Ovary (tissue), 9 donors: ENCODE data around the gene LPAR1. TPM values are rescaled to one million over a fixed set of nuclear protein-coding genes. Genes with fewer than 3 reads are reported as not detected.

Experiments used
- DNase-seq, 5 donors: peaks; one replicate each; pipeline ENCODE4 v3.0.0-alpha.2; 2019 to 2020
- H3K27ac ChIP-seq, 2 donors: fragments of 200-600 bp; one replicate each; pipeline versions ENCODE4 v1.5.1 to v1.8.0; 2019 to 2022
- H3K27me3 ChIP-seq: fragments of 200-600 bp; one replicate; pipeline ENCODE4 v1.8.0; 2022
- H3K36me3 ChIP-seq: fragments of 200-600 bp; sonication (generic); one replicate; pipeline ENCODE4 v1.5.1; 2019
- H3K4me1 ChIP-seq: one replicate; pipeline ENCODE4 v1.8.1; 2013; ENCODE audit warnings: mild to moderate bottlenecking, moderate library complexity; ENCODE audit not compliant: insufficient read depth
- H3K4me3 ChIP-seq: fragments of 200-600 bp; sonication (generic); one replicate; pipeline ENCODE4 v1.5.1; 2017
- H3K9me3 ChIP-seq, 2 donors: fragments of 200-600 bp in 1 of 2; sonication (generic) in 1 of 2; one replicate each; pipeline versions ENCODE4 v1.5.1 to v1.8.1; 2013 to 2019; ENCODE audit warnings: mild to moderate bottlenecking in 1 of 2, moderate library complexity in 1 of 2
- EP300 ChIP-seq: sonication (generic); formaldehyde crosslinking; IDR thresholded peaks from one replicate; pipeline ENCODE4 v1.6.1; 2017; ENCODE audit warnings: antibody characterized with exemption
- POLR2A ChIP-seq: fragments of 450-650 bp; IDR thresholded peaks from one replicate; pipeline ENCODE4 v1.6.1; 2017; ENCODE audit warnings: antibody characterized with exemption, mild to moderate bottlenecking, moderate library complexity
- WGBS, 3 donors: extraction: QIAGEN DNeasy Blood & Tissue Kit in 1 of 3; methylation state at CpG; one replicate each; pipeline versions ENCODE4 v1.1.5 to v1.1.7; 2013 to 2017; 5-methylcytosine and 5-hydroxymethylcytosine counted together
- intact Hi-C, 4 donors: fragments of 100-400 bp; cut with DNase I; formaldehyde crosslinking; loops; one replicate each; pipeline versions ENCODE4 v1.11.0 to v1.15.1; 2022 to 2023
- polyA plus RNA-seq, 2 donors: library from polyadenylated mRNA; stranded (reverse); fragments of 200-250 nt in 1 of 2; fragments of 350-450 nt in 1 of 2; fragmentation: Illumina TruSeq in 1 of 2; extraction: RNeasy Lipid Tissue Mini Kit (QIAGEN cat#74804) in 1 of 2; gene quantifications; one replicate each; pipeline ENCODE4 v1.2.3, GENCODE V29; 2013 to 2014
- total RNA-seq, 7 donors: library from RNA; depleted of rRNA in 2 of 7; stranded (reverse); fragments of >200 nt in 2 of 7; fragmentation: NEBNext Ultra II Directional in 3 of 7; extraction: Animal tissue kit (Norgen Biotek cat#: 25700) in 3 of 7; gene quantifications; one replicate each; pipeline versions ENCODE4 v1.1.0 to v1.2.4, GENCODE V29; 2016 to 2023
- TF ChIP-seq, protein P1 (sequence below), 3 donors: fragments of 450-650 bp in 2 of 3; fragments of 200-600 bp in 1 of 3; IDR thresholded peaks; one replicate each; pipeline versions ENCODE4 v1.5.1 to v1.8.0; 2016 to 2022; ENCODE audit warnings: antibody characterized with exemption in 3 of 3, mild to moderate bottlenecking in 1 of 3
- donor health status: DM: no; HTN: no; CAD: no; lungs with moderate emphysema.
- donor health status: DM: no; HTN: no; CAD: no.
- donor health status: Bipolar disorder and iron deficiency.
- donor health status: DM: yes; HTN: yes; CAD: no.
- donor health status: DM: no; HTN: no; CAD: no.
- donor health status: DM: yes; HTN: yes; CAD: no.

LPAR1 gene
- total and polyA plus RNA-seq, 9 donors = 11.1 to 29.2 (median 18.4) TPM

DNA sequence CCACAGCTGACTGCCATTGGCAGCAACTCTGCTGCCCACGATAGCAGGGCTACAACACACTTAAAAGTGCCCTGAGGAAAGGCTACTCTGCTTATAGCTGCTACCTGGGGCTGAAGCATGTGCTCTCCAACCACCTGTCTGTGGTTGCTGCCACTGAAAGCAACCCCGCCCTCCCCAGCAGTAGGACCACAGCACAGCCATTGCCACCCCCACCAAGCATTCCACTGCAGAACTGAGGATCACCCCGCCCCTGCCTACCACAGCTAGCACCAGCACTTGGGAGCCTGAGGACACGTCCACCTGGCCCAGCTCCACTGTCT is 85.8 kb downstream of the LPAR1 start:
- intact Hi-C loops = no loop called here
- Histone ChIP-seq H3K9me3 (no peaks in the 10 kb centered on the region), H3K27me3 (no peaks in the 10 kb centered on the region), H3K27ac (no peak overlapping the region), H3K36me3 (no peaks in the 10 kb centered on the region), H3K4me1 (peaks cover 4% of the 10 kb centered on the region), H3K4me3 (no peak overlapping the region)
- DNase-seq = no peak
- WGBS, 3 donors = 90 to 98% (median 98%) methylated on average over 4 of the region's 4 CpGs
- TF ChIP-seq POLR2A (no peak), EP300 (no peak)
- TF ChIP-seq, protein P1, sequence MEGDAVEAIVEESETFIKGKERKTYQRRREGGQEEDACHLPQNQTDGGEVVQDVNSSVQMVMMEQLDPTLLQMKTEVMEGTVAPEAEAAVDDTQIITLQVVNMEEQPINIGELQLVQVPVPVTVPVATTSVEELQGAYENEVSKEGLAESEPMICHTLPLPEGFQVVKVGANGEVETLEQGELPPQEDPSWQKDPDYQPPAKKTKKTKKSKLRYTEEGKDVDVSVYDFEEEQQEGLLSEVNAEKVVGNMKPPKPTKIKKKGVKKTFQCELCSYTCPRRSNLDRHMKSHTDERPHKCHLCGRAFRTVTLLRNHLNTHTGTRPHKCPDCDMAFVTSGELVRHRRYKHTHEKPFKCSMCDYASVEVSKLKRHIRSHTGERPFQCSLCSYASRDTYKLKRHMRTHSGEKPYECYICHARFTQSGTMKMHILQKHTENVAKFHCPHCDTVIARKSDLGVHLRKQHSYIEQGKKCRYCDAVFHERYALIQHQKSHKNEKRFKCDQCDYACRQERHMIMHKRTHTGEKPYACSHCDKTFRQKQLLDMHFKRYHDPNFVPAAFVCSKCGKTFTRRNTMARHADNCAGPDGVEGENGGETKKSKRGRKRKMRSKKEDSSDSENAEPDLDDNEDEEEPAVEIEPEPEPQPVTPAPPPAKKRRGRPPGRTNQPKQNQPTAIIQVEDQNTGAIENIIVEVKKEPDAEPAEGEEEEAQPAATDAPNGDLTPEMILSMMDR (IDR thresholded peaks at IDR 0.05) = no peak

DNA sequence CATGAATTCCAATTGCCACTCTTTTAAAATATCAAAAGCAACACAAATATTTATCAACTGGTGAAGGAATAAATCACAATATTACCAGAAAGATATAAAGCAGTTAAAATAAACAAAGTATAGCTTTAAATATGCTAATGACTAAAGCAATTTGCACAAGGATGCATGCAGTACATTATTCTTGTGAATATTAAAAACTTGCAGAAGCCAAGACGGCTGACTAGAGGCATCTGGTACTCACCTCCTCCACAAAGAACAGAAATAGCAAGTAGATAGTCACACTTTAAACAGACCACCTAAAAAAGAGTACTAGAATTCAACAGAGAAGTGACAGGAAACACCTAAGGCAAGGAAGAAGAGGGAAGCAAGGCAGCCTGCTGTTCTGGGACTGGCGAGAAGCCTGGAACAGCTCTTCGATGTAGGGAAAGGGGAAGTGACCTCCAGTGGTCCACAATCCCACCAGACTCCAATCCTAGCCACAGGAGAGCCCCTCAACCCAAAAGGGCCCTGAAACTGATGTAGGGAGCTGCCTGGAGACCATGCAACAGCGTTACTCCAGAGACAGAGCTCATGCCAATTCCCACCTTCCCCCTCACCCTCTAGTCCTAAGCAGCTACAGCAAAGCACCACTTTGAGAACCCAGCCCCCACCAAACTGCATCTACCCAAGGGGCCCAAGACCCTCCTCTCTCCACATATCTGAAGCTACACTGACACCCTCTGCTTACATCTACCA is 86.3 kb downstream of the LPAR1 start:
- intact Hi-C loops = no loop called here
- 33 to 61% (median 45%) methylated on average over 4 of the region's 4 CpGs for WGBS, 3 donors
- Histone ChIP-seq H3K4me3 (no peak overlapping the region), H3K9me3 (no peaks in the 10 kb centered on the region), H3K4me1 (peaks cover 4% of the 10 kb centered on the region), H3K36me3 (no peaks in the 10 kb centered on the region), H3K27ac (no peak overlapping the region), H3K27me3 (no peaks in the 10 kb centered on the region)
- no peak for DNase-seq
- TF ChIP-seq EP300 (no peak), POLR2A (no peak)
- TF ChIP-seq, protein P1 (IDR thresholded peaks at IDR 0.05) = no peak

DNA sequence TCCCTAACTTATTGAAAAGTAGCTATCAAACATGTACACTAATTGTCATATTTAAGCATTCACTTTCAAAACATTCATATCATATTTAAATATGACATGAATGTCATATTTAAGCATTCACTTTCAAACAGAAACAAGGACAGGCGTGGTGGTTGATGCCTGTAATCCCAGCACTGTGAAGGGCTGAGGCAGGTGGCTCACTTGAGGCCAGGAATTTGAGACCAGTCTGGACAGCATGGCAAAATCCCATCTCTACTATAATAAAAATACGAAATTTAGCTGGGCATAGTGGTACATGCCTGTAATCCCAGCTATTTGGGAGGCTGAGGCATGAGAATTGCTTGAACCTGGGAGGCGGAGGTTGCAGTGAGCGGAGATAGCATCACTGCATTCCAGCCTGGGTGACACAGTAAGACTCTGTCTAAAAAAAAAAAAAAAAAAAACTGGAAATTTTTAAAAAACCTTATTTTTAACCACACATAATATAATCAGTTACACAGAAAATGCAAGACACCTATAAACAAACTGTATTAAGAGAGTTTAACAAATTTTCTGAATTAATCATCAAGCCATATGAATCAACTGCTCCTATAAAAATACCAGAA is 88.1 kb downstream of the LPAR1 start:
- WGBS, 3 donors = 94 to 95% (median 94%) methylated on average over 4 of the region's 4 CpGs
- intact Hi-C loops = no loop called here
- DNase-seq = no peak
- TF ChIP-seq, protein P1 (IDR thresholded peaks at IDR 0.05) = no peak
- TF ChIP-seq EP300 = no peak
- TF ChIP-seq POLR2A = no peak
- H3K27me3 ChIP-seq = no peaks in the 10 kb centered on the region
- no peak overlapping the region for H3K27ac ChIP-seq
- peaks cover 4% of the 10 kb centered on the region for H3K4me1 ChIP-seq
- H3K36me3 ChIP-seq = no peaks in the 10 kb centered on the region
- H3K9me3 ChIP-seq = no peaks in the 10 kb centered on the region
- no peak overlapping the region for H3K4me3 ChIP-seq

DNA sequence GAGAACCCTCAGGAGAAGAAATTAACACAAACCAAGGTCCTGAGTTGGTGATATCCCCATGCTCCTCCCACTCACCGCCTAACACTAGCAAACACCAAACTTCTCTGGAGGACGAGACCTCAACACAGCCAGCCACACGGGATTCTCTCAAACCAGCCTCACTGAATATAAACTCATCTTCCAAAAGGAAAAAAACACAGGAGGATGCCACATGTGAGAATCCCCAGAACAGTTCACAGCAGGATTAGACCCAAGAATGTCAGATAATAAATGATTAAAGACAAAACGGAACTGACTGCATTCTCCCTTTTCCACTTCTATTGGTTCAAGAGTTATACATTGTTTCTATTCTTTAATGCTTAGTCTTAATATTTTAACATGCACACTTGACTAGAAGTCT is 89.2 kb downstream of the LPAR1 start:
- intact Hi-C loops = no loop called here
- TF ChIP-seq EP300 = no peak
- TF ChIP-seq, protein P1 (IDR thresholded peaks at IDR 0.05) = no peak
- no peak for TF ChIP-seq POLR2A
- H3K27ac ChIP-seq = no peak overlapping the region
- 55 to 84% (median 65%) methylated on average over 4 of the region's 4 CpGs for WGBS, 3 donors
- H3K27me3 ChIP-seq = no peaks in the 10 kb centered on the region
- H3K4me1 ChIP-seq = peaks cover 4% of the 10 kb centered on the region
- no peaks in the 10 kb centered on the region for H3K9me3 ChIP-seq
- no peak for DNase-seq
- no peak overlapping the region for H3K4me3 ChIP-seq
- H3K36me3 ChIP-seq = no peaks in the 10 kb centered on the region
